Uterus (tissue), 4 donors: Measurements from ENCODE around the gene GPER1. TPM values are rescaled to one million over a fixed set of nuclear protein-coding genes. Genes with fewer than 3 reads are reported as not detected.

Source experiments
- DNase-seq, 2 donors: peaks; one replicate each; pipeline ENCODE4 v3.0.0-alpha.2; 2019 to 2020
- H3K27ac ChIP-seq, 2 donors: fragments of 200-600 bp; sonication (generic); 1 replicate in 1 of 2; 2 replicates in 1 of 2; pipeline ENCODE4 v1.5.1; 2016 to 2018
- H3K27me3 ChIP-seq, 2 donors: fragments of 200-600 bp; sonication (generic); one replicate each; pipeline ENCODE4 v1.5.1; 2018 to 2019; ENCODE audit warnings: control low read depth in 1 of 2
- H3K36me3 ChIP-seq, 2 donors: fragments of 200-600 bp; sonication (generic); one replicate each; pipeline ENCODE4 v1.5.1; 2019; ENCODE audit warnings: control low read depth in 1 of 2
- H3K4me1 ChIP-seq, 2 donors: fragments of 200-600 bp; sonication (generic); one replicate each; pipeline ENCODE4 v1.5.1; 2018 to 2019; ENCODE audit warnings: control low read depth in 1 of 2
- H3K4me3 ChIP-seq, 2 donors: fragments of 200-600 bp; sonication (generic); 1 replicate in 1 of 2; 2 replicates in 1 of 2; pipeline ENCODE4 v1.5.1; 2018 to 2019; ENCODE audit warnings: mild to moderate bottlenecking in 1 of 2
- H3K9me3 ChIP-seq, 2 donors: fragments of 200-600 bp; sonication (generic); one replicate each; pipeline ENCODE4 v1.5.1; 2019; ENCODE audit warnings: control low read depth in 1 of 2
- POLR2A ChIP-seq, 2 donors: fragments of 450-650 bp; IDR thresholded peaks; one replicate each; pipeline ENCODE4 v1.6.1; 2016; ENCODE audit warnings: antibody characterized with exemption in 2 of 2, mild to moderate bottlenecking in 1 of 2, moderate library complexity in 1 of 2
- intact Hi-C: fragments of 100-400 bp; cut with DNase I; formaldehyde crosslinking; loops from one replicate; pipeline ENCODE4 v1.15.1; 2023; ENCODE audit warnings: low total_unique reads
- total RNA-seq, 4 donors: library from RNA; depleted of rRNA in 3 of 4; stranded (reverse); fragments of >200 nt in 3 of 4; gene quantifications; one replicate each; pipeline versions ENCODE4 v1.1.0 to v1.2.4, GENCODE V29; 2014 to 2023
- TF ChIP-seq, protein P1 (sequence below), 4 experiments: fragments of 200-600 bp in 2 of 4; fragments of 450-650 bp in 2 of 4; sonication (generic) in 2 of 4; IDR thresholded peaks; one replicate each; pipeline ENCODE4 v1.5.1; 2016 to 2019; ENCODE audit warnings: antibody characterized with exemption in 4 of 4, mild to moderate bottlenecking in 2 of 4, moderate library complexity in 1 of 4
- donor health status: DM: yes; HTN: yes; CAD: no.

Gene GPER1
- total RNA-seq, 4 donors from 2014 or later = 1.3 to 10.6 (median 5.0) TPM

DNA sequence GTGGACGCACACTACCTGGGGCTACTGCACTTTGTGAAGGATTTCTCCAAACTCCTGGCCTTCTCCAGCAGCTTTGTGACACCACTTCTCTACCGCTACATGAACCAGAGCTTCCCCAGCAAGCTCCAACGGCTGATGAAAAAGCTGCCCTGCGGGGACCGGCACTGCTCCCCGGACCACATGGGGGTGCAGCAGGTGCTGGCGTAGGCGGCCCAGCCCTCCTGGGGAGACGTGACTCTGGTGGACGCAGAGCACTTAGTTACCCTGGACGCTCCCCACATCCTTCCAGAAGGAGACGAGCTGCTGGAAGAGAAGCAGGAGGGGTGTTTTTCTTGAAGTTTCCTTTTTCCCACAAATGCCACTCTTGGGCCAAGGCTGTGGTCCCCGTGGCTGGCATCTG, 29.6 kb upstream of the GPER1 start:
- H3K4me1 ChIP-seq = peaks cover 0 to 16% of the 10 kb centered on the region in 2 donors
- intact Hi-C loops = no loop called here
- TF ChIP-seq, protein P1, sequence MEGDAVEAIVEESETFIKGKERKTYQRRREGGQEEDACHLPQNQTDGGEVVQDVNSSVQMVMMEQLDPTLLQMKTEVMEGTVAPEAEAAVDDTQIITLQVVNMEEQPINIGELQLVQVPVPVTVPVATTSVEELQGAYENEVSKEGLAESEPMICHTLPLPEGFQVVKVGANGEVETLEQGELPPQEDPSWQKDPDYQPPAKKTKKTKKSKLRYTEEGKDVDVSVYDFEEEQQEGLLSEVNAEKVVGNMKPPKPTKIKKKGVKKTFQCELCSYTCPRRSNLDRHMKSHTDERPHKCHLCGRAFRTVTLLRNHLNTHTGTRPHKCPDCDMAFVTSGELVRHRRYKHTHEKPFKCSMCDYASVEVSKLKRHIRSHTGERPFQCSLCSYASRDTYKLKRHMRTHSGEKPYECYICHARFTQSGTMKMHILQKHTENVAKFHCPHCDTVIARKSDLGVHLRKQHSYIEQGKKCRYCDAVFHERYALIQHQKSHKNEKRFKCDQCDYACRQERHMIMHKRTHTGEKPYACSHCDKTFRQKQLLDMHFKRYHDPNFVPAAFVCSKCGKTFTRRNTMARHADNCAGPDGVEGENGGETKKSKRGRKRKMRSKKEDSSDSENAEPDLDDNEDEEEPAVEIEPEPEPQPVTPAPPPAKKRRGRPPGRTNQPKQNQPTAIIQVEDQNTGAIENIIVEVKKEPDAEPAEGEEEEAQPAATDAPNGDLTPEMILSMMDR (IDR thresholded peaks at IDR 0.05) = no peak
- no peak for TF ChIP-seq POLR2A (IDR thresholded peaks at IDR 0.05)
- no peaks in the 10 kb centered on the region for H3K9me3 ChIP-seq
- no peaks in the 10 kb centered on the region for H3K36me3 ChIP-seq
- no peaks in the 10 kb centered on the region for H3K27me3 ChIP-seq
- no peak overlapping the region for H3K27ac ChIP-seq
- DNase-seq = no peak
- no peak overlapping the region for H3K4me3 ChIP-seq

DNA sequence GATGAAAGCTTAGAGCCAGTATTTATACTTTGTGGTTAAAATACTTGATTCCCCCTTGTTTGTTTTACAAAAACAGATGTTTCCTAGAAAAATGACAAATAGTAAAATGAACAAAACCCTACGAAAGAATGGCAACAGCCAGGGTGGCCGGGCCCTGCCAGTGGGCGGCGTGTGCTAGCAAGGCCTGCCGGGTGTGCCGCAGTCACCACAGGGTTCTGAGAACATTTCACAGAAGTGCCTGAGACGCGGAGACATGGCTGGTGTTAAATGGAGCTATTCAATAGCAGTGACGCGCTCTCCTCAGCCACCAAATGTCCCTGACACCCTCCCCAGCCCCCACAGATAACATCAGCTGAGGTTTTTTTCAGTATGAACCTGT, 29.1 kb upstream of the GPER1 start:
- intact Hi-C loops = no loop called here

DNA sequence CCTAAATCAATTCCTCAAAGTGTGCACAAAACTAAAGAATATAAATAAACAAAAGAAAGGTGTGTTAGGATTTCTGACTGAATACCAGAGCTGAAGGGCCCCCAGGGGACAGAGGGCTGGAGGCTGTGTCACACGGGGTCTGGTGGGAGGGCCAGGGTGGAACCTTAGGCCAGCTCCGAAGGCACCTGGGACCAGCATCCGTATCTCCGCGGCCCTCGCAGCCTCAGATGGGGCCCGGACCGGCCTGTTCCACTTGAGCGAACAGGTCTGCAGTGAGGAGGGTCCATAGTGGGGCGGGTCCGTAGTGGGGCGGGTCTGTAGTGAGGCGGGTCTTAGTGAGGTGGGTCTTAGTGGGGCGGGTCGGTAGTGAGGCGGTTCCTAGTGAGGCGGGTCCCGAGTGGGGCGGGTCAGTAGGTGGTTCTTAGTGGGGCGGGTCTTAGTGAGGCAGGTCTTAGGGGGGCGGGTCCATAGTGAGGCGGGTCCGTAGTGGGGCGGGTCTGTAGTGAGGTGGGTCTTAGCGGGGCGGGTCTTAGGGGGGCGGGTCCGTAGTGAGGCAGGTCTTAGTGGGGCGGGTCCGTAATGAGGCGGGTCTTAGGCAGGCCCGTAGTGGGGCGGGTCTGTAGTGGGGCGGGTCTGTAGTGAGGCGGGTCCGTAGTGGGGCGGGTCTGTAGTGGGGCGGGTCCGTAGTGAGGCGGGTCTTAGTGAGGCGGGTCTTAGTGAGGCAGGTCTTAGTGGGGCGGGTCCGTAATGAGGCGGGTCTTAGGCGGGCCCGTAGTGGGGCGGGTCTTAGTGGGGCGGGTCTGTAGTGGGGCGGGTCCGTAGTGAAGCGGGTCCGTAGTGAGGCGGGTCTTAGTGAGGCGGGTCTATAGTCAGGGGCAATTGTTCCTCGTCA, 28.5 kb upstream of the GPER1 start:
- Histone ChIP-seq H3K27ac (peak overlapping the region in 1 of 2 donors; percentile 47), H3K36me3 (no peaks in the 10 kb centered on the region), H3K4me3 (no peak overlapping the region), H3K9me3 (no peaks in the 10 kb centered on the region), H3K4me1 (peaks cover 0 to 16% of the 10 kb centered on the region in 2 donors), H3K27me3 (no peaks in the 10 kb centered on the region)
- intact Hi-C loops = no loop called here
- no peak for TF ChIP-seq POLR2A (IDR thresholded peaks at IDR 0.05)
- TF ChIP-seq, protein P1 (IDR thresholded peaks at IDR 0.05) = no peak
- DNase-seq = no peak

More for the DNA sequence above, 29.1 kb upstream of the GPER1 start:
- no peaks in the 10 kb centered on the region for H3K27me3 ChIP-seq
- peaks cover 0 to 16% of the 10 kb centered on the region in 2 donors for H3K4me1 ChIP-seq
- DNase-seq = no peak
- H3K27ac ChIP-seq = peak overlapping the region in 1 of 2 donors; percentile 47
- H3K9me3 ChIP-seq = no peaks in the 10 kb centered on the region
- H3K4me3 ChIP-seq = no peak overlapping the region
- TF ChIP-seq, protein P1 (IDR thresholded peaks at IDR 0.05) = no peak
- no peak for TF ChIP-seq POLR2A (IDR thresholded peaks at IDR 0.05)
- H3K36me3 ChIP-seq = no peaks in the 10 kb centered on the region

DNA sequence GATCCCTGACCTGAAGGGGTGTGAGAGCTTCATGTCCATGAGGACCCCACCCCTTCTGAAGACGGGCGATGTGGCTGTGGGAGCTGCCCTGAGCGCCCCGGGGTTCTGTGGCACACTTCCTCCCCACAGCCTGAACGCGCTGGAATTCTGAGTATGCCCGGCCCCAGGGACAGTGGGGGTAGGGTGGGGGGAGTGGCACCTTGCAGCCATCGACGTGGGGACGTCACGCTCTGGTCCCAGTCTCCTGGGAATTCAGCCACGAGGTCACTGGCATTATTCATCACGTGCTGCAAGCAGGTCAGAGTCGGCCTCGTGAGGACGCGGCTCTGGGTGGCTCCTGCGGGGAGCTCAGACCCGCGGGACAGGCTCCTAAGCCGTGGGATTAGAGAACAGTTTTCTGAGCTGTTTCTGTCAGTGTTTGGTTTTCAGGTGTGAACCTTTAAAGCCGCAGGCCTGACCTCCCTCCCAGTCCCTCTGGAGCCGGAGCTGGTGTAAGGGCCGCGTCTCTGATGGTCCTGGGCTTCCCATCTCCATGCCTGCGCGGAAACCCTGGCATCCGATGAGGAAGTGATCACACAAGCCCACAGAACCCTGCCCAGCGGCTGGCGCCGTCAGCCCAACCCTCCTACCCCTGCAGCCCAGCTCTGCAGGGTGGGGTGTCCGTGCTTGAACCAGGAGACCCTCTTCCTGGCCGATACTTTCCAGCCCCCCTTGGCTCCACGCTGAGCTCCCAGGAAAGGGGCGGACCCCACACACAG, 27.4 kb upstream of the GPER1 start:
- Histone ChIP-seq H3K4me3 (no peak overlapping the region), H3K36me3 (no peaks in the 10 kb centered on the region), H3K27ac (peak overlapping the region; percentile 17 to 52), H3K27me3 (no peaks in the 10 kb centered on the region), H3K9me3 (no peaks in the 10 kb centered on the region), H3K4me1 (peaks cover 0 to 10% of the 10 kb centered on the region in 2 donors)
- TF ChIP-seq, protein P1 (IDR thresholded peaks at IDR 0.05) = no peak
- peak in 1 of 2 donors; percentile 16 for TF ChIP-seq POLR2A (IDR thresholded peaks at IDR 0.05)
- DNase-seq = no peak
- intact Hi-C loops = no loop called here

DNA sequence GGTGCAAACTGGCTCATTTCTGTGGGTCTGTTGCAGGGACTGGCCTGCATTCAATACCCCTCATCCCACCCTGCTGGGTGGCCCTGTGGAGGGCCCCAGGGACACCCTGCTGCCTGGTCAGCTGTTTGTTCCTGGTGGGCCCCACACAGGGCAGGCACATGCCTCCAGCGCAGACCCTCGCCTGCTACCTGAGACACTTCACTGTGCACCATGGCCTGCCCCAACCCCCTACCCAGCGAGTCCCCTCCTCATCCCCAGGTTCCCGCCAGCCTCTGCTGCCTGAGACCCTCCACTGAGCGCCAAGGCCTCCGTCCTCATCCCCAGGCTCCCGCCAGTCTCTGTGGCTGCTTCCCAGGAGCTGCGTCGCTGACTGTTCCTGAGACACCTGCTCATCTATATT, 26.7 kb upstream of the GPER1 start:
- Histone ChIP-seq H3K4me1 (peaks cover 0 to 5% of the 10 kb centered on the region in 2 donors), H3K9me3 (no peaks in the 10 kb centered on the region), H3K27me3 (no peaks in the 10 kb centered on the region), H3K36me3 (no peaks in the 10 kb centered on the region), H3K27ac (no peak overlapping the region), H3K4me3 (no peak overlapping the region)
- no peak for DNase-seq
- intact Hi-C loops = no loop called here
- TF ChIP-seq POLR2A (IDR thresholded peaks at IDR 0.05) = no peak
- TF ChIP-seq, protein P1 (IDR thresholded peaks at IDR 0.05) = no peak
